DOHH2 (cell line): Measurements from ENCODE around the gene FOXO4.
A peak's percentile ranks its signal among the peaks of the same experiment; 100 is the strongest.

Experiments used
- EZH2phosphoT487 ChIP-seq: fragments of 200-600 bp; sonication (generic); IDR thresholded peaks from 2 replicates; pipeline ENCODE4 v1.6.1; 2017; ENCODE audit warnings: borderline replicate concordance, mild to moderate bottlenecking, antibody characterized with exemption, low read length, moderate library complexity, mixed read lengths
- TF ChIP-seq, protein P1 (sequence below): fragments of 200-600 bp; sonication (generic); IDR thresholded peaks from one replicate; pipeline ENCODE4 v1.5.1; 2014; ENCODE audit warnings: antibody characterized with exemption, mild to moderate bottlenecking, low read depth, low read length; ENCODE audit not compliant: poor library complexity, severe bottlenecking

GRCh38 chrX:71098302-71098701 is 2.7 kb downstream of the FOXO4 start:
- TF ChIP-seq, protein P1, sequence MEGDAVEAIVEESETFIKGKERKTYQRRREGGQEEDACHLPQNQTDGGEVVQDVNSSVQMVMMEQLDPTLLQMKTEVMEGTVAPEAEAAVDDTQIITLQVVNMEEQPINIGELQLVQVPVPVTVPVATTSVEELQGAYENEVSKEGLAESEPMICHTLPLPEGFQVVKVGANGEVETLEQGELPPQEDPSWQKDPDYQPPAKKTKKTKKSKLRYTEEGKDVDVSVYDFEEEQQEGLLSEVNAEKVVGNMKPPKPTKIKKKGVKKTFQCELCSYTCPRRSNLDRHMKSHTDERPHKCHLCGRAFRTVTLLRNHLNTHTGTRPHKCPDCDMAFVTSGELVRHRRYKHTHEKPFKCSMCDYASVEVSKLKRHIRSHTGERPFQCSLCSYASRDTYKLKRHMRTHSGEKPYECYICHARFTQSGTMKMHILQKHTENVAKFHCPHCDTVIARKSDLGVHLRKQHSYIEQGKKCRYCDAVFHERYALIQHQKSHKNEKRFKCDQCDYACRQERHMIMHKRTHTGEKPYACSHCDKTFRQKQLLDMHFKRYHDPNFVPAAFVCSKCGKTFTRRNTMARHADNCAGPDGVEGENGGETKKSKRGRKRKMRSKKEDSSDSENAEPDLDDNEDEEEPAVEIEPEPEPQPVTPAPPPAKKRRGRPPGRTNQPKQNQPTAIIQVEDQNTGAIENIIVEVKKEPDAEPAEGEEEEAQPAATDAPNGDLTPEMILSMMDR: peak; percentile 52
- TF ChIP-seq EZH2phosphoT487: no peak
